Kidney (tissue), 14 donors: ENCODE data around the gene EPHA6. TPM values are rescaled to one million over a fixed set of nuclear protein-coding genes. Genes with fewer than 3 reads are reported as not detected.

Experiments used
- DNase-seq, 5 donors: peaks; one replicate each; pipeline ENCODE4 v3.0.0-alpha.2; 2013 to 2020
- FAIRE-seq: peaks from 2 replicates; lab custom pipeline; 2012; peaks lifted over from hg19 to GRCh38; lab: Jason Lieb, UNC
- H3K27ac ChIP-seq, 2 donors: one replicate each; pipeline ENCODE4 v1.7.0; 2013; ENCODE audit warnings: low read depth in 2 of 2, low read length in 2 of 2, inconsistent platforms in 1 of 2
- H3K27me3 ChIP-seq: one replicate; pipeline ENCODE4 v1.7.1; 2013; ENCODE audit warnings: low read length, inconsistent platforms; ENCODE audit not compliant: control insufficient read depth, insufficient read depth
- H3K36me3 ChIP-seq, 3 donors: one replicate each; pipeline versions ENCODE4 v1.7.0 to v1.7.1; 2013; ENCODE audit warnings: low read length in 3 of 3, control low read depth in 1 of 3, inconsistent platforms in 1 of 3; ENCODE audit not compliant: insufficient read depth in 3 of 3, control insufficient read depth in 2 of 3
- H3K4me1 ChIP-seq, 3 donors: one replicate each; pipeline versions ENCODE4 v1.7.0 to v1.7.1; 2013; ENCODE audit warnings: low read length in 3 of 3, inconsistent platforms in 1 of 3, low read depth in 1 of 3; ENCODE audit not compliant: control insufficient read depth in 2 of 3, insufficient read depth in 2 of 3
- H3K4me3 ChIP-seq, 3 donors: one replicate each; pipeline versions ENCODE4 v1.7.0 to v1.8.1; 2013; ENCODE audit warnings: low read length in 3 of 3, control low read depth in 1 of 3, inconsistent platforms in 1 of 3
- H3K9ac ChIP-seq, 3 donors: one replicate each; pipeline versions ENCODE4 v1.7.0 to v1.7.1; 2013; ENCODE audit warnings: low read length in 3 of 3, control low read depth in 1 of 3, inconsistent platforms in 1 of 3
- H3K9me3 ChIP-seq, 3 donors: one replicate each; pipeline versions ENCODE4 v1.7.0 to v1.7.1; 2013; ENCODE audit warnings: low read length in 3 of 3, control low read depth in 1 of 3, inconsistent platforms in 1 of 3; ENCODE audit not compliant: control insufficient read depth in 2 of 3, insufficient read depth in 1 of 3
- intact Hi-C: fragments of 100-400 bp; cut with DNase I; formaldehyde crosslinking; loops from one replicate; pipeline ENCODE4 v1.11.1; 2022
- polyA plus RNA-seq: library from polyadenylated mRNA; stranded (reverse); fragments of 350-450 nt; fragmentation: Illumina TruSeq; extraction: RNeasy Lipid Tissue Mini Kit (QIAGEN cat#74804); gene quantifications from one replicate; pipeline ENCODE4 v1.2.3, GENCODE V29; 2014; ENCODE audit warnings: low read depth, low replicate concordance; ENCODE audit not compliant: insufficient read depth
- total RNA-seq: library from RNA; stranded (reverse); fragmentation: NEBNext Ultra II Directional; extraction: Animal tissue kit (Norgen Biotek cat#: 25700); gene quantifications from one replicate; pipeline ENCODE4 v1.2.1, GENCODE V29; 2021
- TF ChIP-seq, protein P1 (sequence below): IDR thresholded peaks from 3 replicates; pipeline ENCODE4 v1.5.1; 2012; ENCODE audit warnings: mild to moderate bottlenecking, moderate library complexity, borderline replicate concordance; ENCODE audit not compliant: insufficient read depth; ENCODE audit errors: extremely low read depth
- donor health status: control.
- donor health status: control.
- donor health status: control.
- donor health status: control.
- donor health status: control.
- donor health status: DM: yes; HTN: yes; CAD: no.
- donor health status: Normal renal cell carcinoma (clear cell type).

EPHA6 gene
- total and polyA plus RNA-seq, 2 donors from 2014 or later, result 0.66 TPM; not detected in 1

DNA sequence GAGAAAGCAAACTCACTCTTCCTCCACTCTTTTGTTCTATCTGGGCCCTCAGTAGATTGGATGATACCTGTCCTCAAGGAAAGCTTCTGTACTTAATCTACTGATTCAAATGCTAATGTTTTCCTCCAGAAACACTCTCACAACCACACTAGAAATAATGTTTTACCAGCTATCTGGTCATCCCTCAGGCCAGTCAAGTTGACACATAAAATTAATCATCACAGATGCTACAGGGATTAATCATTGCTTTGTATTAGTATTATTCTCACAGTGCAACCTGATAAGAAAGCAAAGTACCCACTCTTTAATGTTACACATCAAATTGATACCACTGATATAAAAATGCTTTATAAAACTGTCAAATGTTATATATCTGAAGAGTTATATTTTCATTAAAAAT lies 897.3 kb downstream of the EPHA6 start:
- no peak for FAIRE-seq
- no peak overlapping the region for H3K27ac ChIP-seq
- TF ChIP-seq, protein P1, sequence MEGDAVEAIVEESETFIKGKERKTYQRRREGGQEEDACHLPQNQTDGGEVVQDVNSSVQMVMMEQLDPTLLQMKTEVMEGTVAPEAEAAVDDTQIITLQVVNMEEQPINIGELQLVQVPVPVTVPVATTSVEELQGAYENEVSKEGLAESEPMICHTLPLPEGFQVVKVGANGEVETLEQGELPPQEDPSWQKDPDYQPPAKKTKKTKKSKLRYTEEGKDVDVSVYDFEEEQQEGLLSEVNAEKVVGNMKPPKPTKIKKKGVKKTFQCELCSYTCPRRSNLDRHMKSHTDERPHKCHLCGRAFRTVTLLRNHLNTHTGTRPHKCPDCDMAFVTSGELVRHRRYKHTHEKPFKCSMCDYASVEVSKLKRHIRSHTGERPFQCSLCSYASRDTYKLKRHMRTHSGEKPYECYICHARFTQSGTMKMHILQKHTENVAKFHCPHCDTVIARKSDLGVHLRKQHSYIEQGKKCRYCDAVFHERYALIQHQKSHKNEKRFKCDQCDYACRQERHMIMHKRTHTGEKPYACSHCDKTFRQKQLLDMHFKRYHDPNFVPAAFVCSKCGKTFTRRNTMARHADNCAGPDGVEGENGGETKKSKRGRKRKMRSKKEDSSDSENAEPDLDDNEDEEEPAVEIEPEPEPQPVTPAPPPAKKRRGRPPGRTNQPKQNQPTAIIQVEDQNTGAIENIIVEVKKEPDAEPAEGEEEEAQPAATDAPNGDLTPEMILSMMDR, result no peak
- H3K9ac ChIP-seq, result no peak overlapping the region
- intact Hi-C loops, result no loop called here
- DNase-seq, result no peak
- H3K4me3 ChIP-seq, result no peak overlapping the region
- no peaks in the 10 kb centered on the region for H3K4me1 ChIP-seq
- H3K27me3 ChIP-seq, result no peaks in the 10 kb centered on the region
- H3K9me3 ChIP-seq, result no peaks in the 10 kb centered on the region
- no peaks in the 10 kb centered on the region for H3K36me3 ChIP-seq

DNA sequence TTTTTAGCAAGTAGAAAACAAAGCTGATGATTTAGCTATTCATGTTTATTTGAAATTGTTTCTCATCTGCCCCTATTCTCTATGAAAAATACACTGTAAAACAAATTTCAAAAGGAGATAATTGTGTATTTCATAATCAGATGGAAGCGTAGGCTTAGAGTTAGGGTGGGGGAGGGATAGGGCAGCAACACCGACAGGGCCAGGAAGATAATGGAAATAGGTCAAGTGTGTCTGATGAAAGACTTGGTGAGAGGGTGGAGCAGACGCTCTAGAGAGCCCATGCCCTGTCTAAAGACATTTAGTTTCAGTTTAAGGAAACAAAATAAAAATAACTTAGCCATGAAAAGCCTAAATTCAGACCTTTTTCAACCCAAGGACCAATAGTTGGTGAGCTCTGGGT lies 898.5 kb downstream of the EPHA6 start:
- H3K27me3 ChIP-seq, result no peaks in the 10 kb centered on the region
- H3K36me3 ChIP-seq, result no peaks in the 10 kb centered on the region
- no peaks in the 10 kb centered on the region for H3K9me3 ChIP-seq
- no peak overlapping the region for H3K9ac ChIP-seq
- H3K4me3 ChIP-seq, result no peak overlapping the region
- no peaks in the 10 kb centered on the region for H3K4me1 ChIP-seq
- TF ChIP-seq, protein P1, result no peak
- intact Hi-C loops, result no loop called here
- DNase-seq (no peak), FAIRE-seq (no peak)
- no peak overlapping the region for H3K27ac ChIP-seq

DNA sequence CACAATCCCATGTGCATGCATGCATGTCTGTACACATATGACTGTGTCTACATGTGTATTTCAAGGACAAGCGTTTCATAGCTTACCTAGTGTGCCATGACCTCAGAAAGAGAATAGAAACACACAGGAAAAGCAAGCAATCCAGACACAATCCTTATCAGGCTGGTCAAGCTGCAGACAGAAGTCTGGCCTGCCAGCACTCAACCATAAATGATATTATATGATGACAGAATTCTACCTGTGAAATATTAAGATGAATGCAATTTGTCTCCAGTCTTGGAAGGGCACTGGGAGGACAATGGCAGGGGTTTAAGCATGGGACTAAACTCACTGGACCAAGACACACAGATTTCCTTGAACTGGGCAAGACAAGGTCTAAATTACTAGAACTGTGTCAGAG lies 899.2 kb downstream of the EPHA6 start:
- intact Hi-C loops, result no loop called here
- FAIRE-seq, result no peak

More for the DNA sequence above, 899.2 kb downstream of the EPHA6 start:
- Histone ChIP-seq H3K4me3 (no peak overlapping the region), H3K9me3 (no peaks in the 10 kb centered on the region), H3K9ac (no peak overlapping the region), H3K36me3 (no peaks in the 10 kb centered on the region), H3K27me3 (no peaks in the 10 kb centered on the region), H3K27ac (no peak overlapping the region), H3K4me1 (no peaks in the 10 kb centered on the region)
- no peak for DNase-seq
- TF ChIP-seq, protein P1, result no peak
